Endothelial cell of umbilical vein (primary cell): ENCODE data around the gene CYBC1. TPM values are rescaled to one million over a fixed set of nuclear protein-coding genes. Genes with fewer than 3 reads are reported as not detected.

Experiments used
- BruUV-seq: library from RNA; stranded (reverse); fragments of 400-500 nt; replicated peaks from 2 replicates; lab custom pipeline; 2021; lab: Mats Ljungman, UMichigan
- CTCF ChIA-PET: fragments of 300-600, 350-600 bp; sonication (Branson Sonifier 250); formaldehyde crosslinking; loops from one replicate; lab custom pipeline; 2021; ENCODE audit warnings: antibody characterized with exemption, inconsistent platforms; lab: Charles Lee
- POLR2A ChIA-PET: fragments of 300-600, 350-600 bp; sonication (Branson Sonifier 250); formaldehyde crosslinking; loops from one replicate; lab custom pipeline; 2021; ENCODE audit warnings: antibody characterized with exemption, inconsistent platforms; lab: Charles Lee
- DNase-seq: peaks from one replicate; pipeline ENCODE4 v3.0.0-alpha.2; 2011; ENCODE audit warnings: low read depth, low spot score
- FAIRE-seq: peaks from 2 replicates; lab custom pipeline; 2011; peaks lifted over from hg19 to GRCh38; lab: Jason Lieb, UNC
- H2AFZ ChIP-seq: 2 replicates; pipeline ENCODE4 v1.6.0; 2012; ENCODE audit warnings: low read depth, low read length, control low read depth, inconsistent platforms
- H3K27ac ChIP-seq: 2 replicates; pipeline ENCODE4 v1.5.1; 2011; ENCODE audit warnings: low read depth, mild to moderate bottlenecking, control low read depth, low read length, moderate library complexity; ENCODE audit not compliant: insufficient read depth
- H3K27me3 ChIP-seq, 2 experiments: 2 replicates each; pipeline versions ENCODE4 v1.6.0 to v1.6.1; 2011; ENCODE audit warnings: low read length in 2 of 2, mixed read lengths in 1 of 2; ENCODE audit not compliant: control insufficient read depth in 2 of 2, insufficient read depth in 2 of 2
- H3K36me3 ChIP-seq, 2 experiments: 2 replicates in 1 of 2; 3 replicates in 1 of 2; pipeline ENCODE4 v1.5.1; 2011; ENCODE audit warnings: low read length in 2 of 2, mild to moderate bottlenecking in 1 of 2, moderate library complexity in 1 of 2; ENCODE audit not compliant: control insufficient read depth in 2 of 2, insufficient read depth in 2 of 2; ENCODE audit errors: extremely low read depth in 1 of 2
- H3K4me1 ChIP-seq: 3 replicates; pipeline ENCODE4 v1.5.1; 2011; ENCODE audit warnings: mild to moderate bottlenecking, low read length; ENCODE audit not compliant: control insufficient read depth, insufficient read depth; ENCODE audit errors: extremely low read depth
- H3K4me2 ChIP-seq: 2 replicates; pipeline ENCODE4 v1.6.1; 2011; ENCODE audit warnings: low read length, control low read depth, mixed read lengths; ENCODE audit not compliant: insufficient read depth
- H3K4me3 ChIP-seq, 3 experiments: fragments of 200-600 bp in 1 of 3; sonication (generic), shearing (Covaris generic) in 1 of 3; replicated peaks in 1 of 3; 2 replicates each; pipeline ENCODE4 v1.5.1; 2011 to 2016; ENCODE audit warnings: control low read depth in 3 of 3, low read length in 3 of 3, mild to moderate bottlenecking in 2 of 3, inconsistent platforms in 1 of 3, low read depth in 1 of 3, moderate library complexity in 1 of 3; ENCODE audit not compliant: insufficient read depth in 1 of 3
- H3K79me2 ChIP-seq: 2 replicates; pipeline ENCODE4 v1.6.0; 2012; ENCODE audit warnings: low read length, inconsistent platforms; ENCODE audit not compliant: control insufficient read depth, insufficient read depth
- H3K9ac ChIP-seq: replicated peaks from 2 replicates; pipeline ENCODE3; 2011; ENCODE audit warnings: low read length, control low read depth; ENCODE audit not compliant: insufficient read depth; ENCODE audit errors: extremely low read depth
- H3K9me1 ChIP-seq: replicated peaks from 3 replicates; pipeline ENCODE4 v1.6.0; 2011; ENCODE audit warnings: mild to moderate bottlenecking, low read length; ENCODE audit not compliant: control insufficient read depth, insufficient read depth; ENCODE audit errors: extremely low read depth
- H3K9me3 ChIP-seq: replicated peaks from 2 replicates; pipeline ENCODE4 v1.5.1; 2012; ENCODE audit warnings: low read length, inconsistent platforms; ENCODE audit not compliant: control insufficient read depth, insufficient read depth
- H4K20me1 ChIP-seq: replicated peaks from 2 replicates; pipeline ENCODE3; 2011; ENCODE audit warnings: mild to moderate bottlenecking, low read length; ENCODE audit not compliant: control insufficient read depth, insufficient read depth; ENCODE audit errors: extremely low read depth
- CTCF ChIP-seq, 2 donors: IDR thresholded peaks; 1 replicate in 1 of 2; 2 replicates in 1 of 2; pipeline ENCODE4 v1.5.1; 2011; ENCODE audit warnings: low read length in 2 of 2, mild to moderate bottlenecking in 2 of 2, moderate library complexity in 2 of 2, control low read depth in 1 of 2, inconsistent platforms in 1 of 2, low read depth in 1 of 2; ENCODE audit not compliant: insufficient read depth in 1 of 2; ENCODE audit errors: extremely low read depth in 1 of 2
- EZH2 ChIP-seq: IDR thresholded peaks from 2 replicates; pipeline ENCODE4 v1.6.1; 2012; ENCODE audit warnings: borderline replicate concordance, low read depth, mild to moderate bottlenecking, moderate library complexity, low read length, inconsistent platforms; ENCODE audit not compliant: severe bottlenecking
- FOS ChIP-seq: IDR thresholded peaks from 2 replicates; pipeline ENCODE4 v1.6.1; 2011; ENCODE audit warnings: mild to moderate bottlenecking, low read length, moderate library complexity, borderline replicate concordance; ENCODE audit not compliant: insufficient read depth
- GATA2 ChIP-seq: IDR thresholded peaks from 2 replicates; pipeline ENCODE4 v1.7.0; 2011; ENCODE audit warnings: low read depth, mild to moderate bottlenecking, moderate library complexity, mixed read lengths, low read length; ENCODE audit not compliant: insufficient read length, insufficient read depth
- JUN ChIP-seq: IDR thresholded peaks from 2 replicates; pipeline ENCODE4 v1.6.1; 2011; ENCODE audit warnings: borderline replicate concordance, low read depth; ENCODE audit not compliant: insufficient read length, insufficient read depth
- MYC ChIP-seq: IDR thresholded peaks from one replicate; pipeline ENCODE4 v1.6.1; 2011; ENCODE audit warnings: mild to moderate bottlenecking, low read depth, low read length
- POLR2A ChIP-seq: IDR thresholded peaks from 2 replicates; pipeline ENCODE4 v1.6.1; 2012; ENCODE audit warnings: low read depth, mild to moderate bottlenecking, control low read depth, low read length
- POLR2AphosphoS5 ChIP-seq: IDR thresholded peaks from 2 replicates; pipeline ENCODE4 v1.6.1; 2012; ENCODE audit warnings: low read depth, mild to moderate bottlenecking, control low read depth, low read length, moderate library complexity; ENCODE audit not compliant: insufficient read depth
- dilution Hi-C: fragments of 300-500 bp; cut with MboI; formaldehyde crosslinking; loops from one replicate; pipeline ENCODE4 v1.15.0; 2019; ENCODE audit warnings: low sequenced_read_pairs; ENCODE audit not compliant: extremely low pct_ligation_motif_present
- intact Hi-C: fragments of 100-400 bp; cut with micrococcal nuclease; formaldehyde crosslinking; loops from one replicate; pipeline ENCODE4 v1.10.0; 2022
- polyA plus RNA-seq, 4 experiments: library from polyadenylated mRNA; depleted of rRNA in 3 of 4; stranded (reverse) in 3 of 4; unstranded in 1 of 4; fragments of >200 nt; gene quantifications; 2 replicates each; pipeline versions ENCODE4 v1.2.1 to v1.2.3, GENCODE V29; 2011 to 2012; ENCODE audit warnings: missing spikeins in 1 of 4
- total RNA-seq: library from RNA; stranded (reverse); gene quantifications from 2 replicates; pipeline ENCODE4 v1.2.3, GENCODE V29; 2021
- TF ChIP-seq, protein P1 (sequence below): IDR thresholded peaks from 2 replicates; pipeline ENCODE4 v1.6.1; 2011; ENCODE audit not compliant: insufficient read depth, insufficient read length

CYBC1 gene
- total and polyA plus RNA-seq, 2 donors (not counting 3 experiments of a cell fraction or from before 2014, with no cell fraction given), result 71.8 to 81.5 TPM

- Histone ChIP-seq H3K9me3 (no peaks in the 10 kb centered on the region), H3K27me3 (no peaks in the 10 kb centered on the region), H4K20me1 (no peaks in the 10 kb centered on the region), H3K79me2 (no peaks in the 10 kb centered on the region), H3K9me1 (no peaks in the 10 kb centered on the region), H3K9ac (no peak overlapping the region), H3K4me1 (no peaks in the 10 kb centered on the region), H3K27ac (no peak overlapping the region), H3K4me2 (no peak overlapping the region), H3K4me3 (no peak overlapping the region), H2AFZ (no peak overlapping the region), H3K36me3 (peaks cover 2 to 35% of the 10 kb centered on the region in 2 experiments)
- no peak for FAIRE-seq
- no peak for DNase-seq
- ChIA-PET CTCF (no interaction called here), POLR2A (no interaction called here)
- TF ChIP-seq FOS (no peak), POLR2A (no peak)
- dilution Hi-C loops (no loop called here), intact Hi-C loops (no loop called here)
- BruUV-seq, result no TSS peak
Measured at GRCh38 chr17:82486231-82487094, 35.9 kb upstream of the CYBC1 start.

DNA sequence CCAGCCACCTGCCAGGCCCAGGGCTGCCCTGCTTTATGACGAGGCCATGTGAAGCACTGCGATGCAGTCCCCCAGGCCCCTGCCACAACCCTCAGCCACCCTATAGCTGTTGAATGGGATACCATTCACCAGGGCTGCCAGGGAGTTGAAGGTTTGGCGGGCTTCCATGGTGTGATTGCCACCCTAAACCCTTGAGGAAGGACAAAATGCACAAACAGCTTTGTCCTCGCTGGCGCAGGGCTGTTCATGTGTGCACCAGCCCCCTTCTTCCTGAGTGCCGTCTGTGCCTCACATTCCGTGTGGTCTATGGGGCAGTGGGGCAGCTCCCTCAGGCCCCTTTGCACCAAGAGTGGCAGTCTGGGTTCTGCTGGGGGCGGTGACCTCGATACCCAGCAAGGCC, 33.3 kb upstream of the CYBC1 start:
- ChIA-PET CTCF (no interaction called here), POLR2A (interaction anchor here (0.6 kb wide), 1 partner anchor 137 kb away, joined by 4 read pairs; no protein-coding TSS in a partner anchor)
- FAIRE-seq, result no peak
- H3K4me2 ChIP-seq, result no peak overlapping the region
- no TSS peak for BruUV-seq
- no peak overlapping the region for H2AFZ ChIP-seq
- H3K4me3 ChIP-seq, result no peak overlapping the region
- H3K4me1 ChIP-seq, result no peaks in the 10 kb centered on the region
- no peaks in the 10 kb centered on the region for H4K20me1 ChIP-seq
- H3K36me3 ChIP-seq, result peaks cover 6 to 53% of the 10 kb centered on the region in 2 experiments
- no peak overlapping the region for H3K9ac ChIP-seq
- no peak for TF ChIP-seq EZH2
- TF ChIP-seq POLR2AphosphoS5, result no peak
- TF ChIP-seq JUN, result no peak
- TF ChIP-seq MYC, result no peak
- TF ChIP-seq, protein P1, sequence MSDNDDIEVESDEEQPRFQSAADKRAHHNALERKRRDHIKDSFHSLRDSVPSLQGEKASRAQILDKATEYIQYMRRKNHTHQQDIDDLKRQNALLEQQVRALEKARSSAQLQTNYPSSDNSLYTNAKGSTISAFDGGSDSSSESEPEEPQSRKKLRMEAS, result no peak
- no peak for TF ChIP-seq FOS
- TF ChIP-seq CTCF (IDR thresholded peaks at IDR 0.05; ENCODE audit: extremely low read depth in 1 of 2, insufficient read depth in 1 of 2, low read depth in 1 of 2, low read length in 2 of 2), result no peak
- TF ChIP-seq GATA2, result no peak
- no peak for TF ChIP-seq POLR2A
- dilution Hi-C loops, result no loop called here
- H3K9me1 ChIP-seq, result no peaks in the 10 kb centered on the region
- DNase-seq, result no peak
- no peaks in the 10 kb centered on the region for H3K9me3 ChIP-seq
- no peaks in the 10 kb centered on the region for H3K79me2 ChIP-seq
- no peak overlapping the region for H3K27ac ChIP-seq
- intact Hi-C loops, result no loop called here
- H3K27me3 ChIP-seq, result no peaks in the 10 kb centered on the region
